B cell (primary cell): ENCODE measurements around the gene GLB1L3. TPM values are rescaled to one million over a fixed set of nuclear protein-coding genes. Genes with fewer than 3 reads are reported as not detected.

ENCODE experiments used
- ATAC-seq: fragments of 200-7000 bp; cut with Tn5 transposase; one replicate; pipeline ENCODE4 v1.10.0; 2021; ENCODE audit warnings: low read depth, mild to moderate bottlenecking, moderate number of reproducible peaks, moderate library complexity
- CTCF ChIA-PET: fragments of 350-600 bp; sonication (Branson Sonifier 250); formaldehyde crosslinking; loops from one replicate; lab custom pipeline; 2021; ENCODE audit warnings: antibody characterized with exemption, inconsistent platforms; lab: Charles Lee
- POLR2A ChIA-PET: fragments of 350-600 bp; sonication (Branson Sonifier 250); formaldehyde crosslinking; loops from one replicate; lab custom pipeline; 2021; ENCODE audit warnings: antibody characterized with exemption; lab: Charles Lee
- DNase-seq: peaks from one replicate; pipeline ENCODE4 v3.0.0; 2013
- H2AFZ ChIP-seq: 2 replicates; pipeline ENCODE4 v1.6.1; 2012; ENCODE audit warnings: mild to moderate bottlenecking, low read depth, low read length; ENCODE audit not compliant: insufficient read depth, poor library complexity, severe bottlenecking
- H3K27ac ChIP-seq, 2 donors: 1 replicate in 1 of 2; 2 replicates in 1 of 2; pipeline ENCODE4 v1.5.1; 2012 to 2013; ENCODE audit warnings: low read length in 2 of 2, mild to moderate bottlenecking in 2 of 2, moderate library complexity in 1 of 2
- H3K27me3 ChIP-seq, 4 experiments: fragments of 200-600 bp in 1 of 4; sonication (generic) in 1 of 4; replicated peaks in 1 of 4; 1 replicate in 2 of 4; 2 replicates in 2 of 4; pipeline versions ENCODE4 v1.6.1 to v1.7.0; 2013 to 2016; ENCODE audit warnings: low read length in 3 of 4, mild to moderate bottlenecking in 2 of 4, mixed read lengths in 1 of 4, moderate library complexity in 1 of 4; ENCODE audit not compliant: insufficient read depth in 4 of 4, control insufficient read depth in 3 of 4; ENCODE audit errors: control extremely low read depth in 1 of 4
- H3K36me3 ChIP-seq, 2 experiments: replicated peaks in 1 of 2; 1 replicate in 1 of 2; 2 replicates in 1 of 2; pipeline versions ENCODE4 v1.6.1 to v1.7.1; 2013; ENCODE audit warnings: low read length in 1 of 2; ENCODE audit not compliant: insufficient read depth in 2 of 2, control insufficient read depth in 1 of 2; ENCODE audit errors: control extremely low read depth in 1 of 2, extremely low read depth in 1 of 2
- H3K4me1 ChIP-seq, 2 donors: fragments of 200-600 bp in 1 of 2; sonication (generic) in 1 of 2; 1 replicate in 1 of 2; 2 replicates in 1 of 2; pipeline versions ENCODE4 v1.5.1 to v1.6.1; 2013 to 2017; ENCODE audit warnings: low read length in 2 of 2; ENCODE audit not compliant: control insufficient read depth in 2 of 2, insufficient read depth in 2 of 2
- H3K4me2 ChIP-seq: replicated peaks from 2 replicates; pipeline ENCODE3; 2012; ENCODE audit warnings: mild to moderate bottlenecking, low read depth, low read length; ENCODE audit not compliant: poor library complexity, severe bottlenecking
- H3K4me3 ChIP-seq, 5 experiments: fragments of 200-600 bp in 1 of 5; sonication (generic) in 1 of 5; 1 replicate in 3 of 5; 2 replicates in 2 of 5; pipeline versions ENCODE4 v1.5.1 to v1.7.0; 2011 to 2016; ENCODE audit warnings: low read length in 4 of 5, mild to moderate bottlenecking in 4 of 5, low read depth in 2 of 5, control low read depth in 1 of 5, moderate library complexity in 1 of 5; ENCODE audit not compliant: insufficient read depth in 1 of 5; ENCODE audit errors: control extremely low read depth in 1 of 5, extremely low read depth in 1 of 5
- H3K79me2 ChIP-seq: fragments of 200-600 bp; sonication (generic); one replicate; pipeline ENCODE4 v1.6.0; 2016; ENCODE audit warnings: low read length; ENCODE audit not compliant: control insufficient read depth, insufficient read depth
- H3K9ac ChIP-seq: fragments of 200-600 bp; sonication (generic); 2 replicates; pipeline ENCODE4 v1.6.1; 2017; ENCODE audit warnings: mild to moderate bottlenecking, low read length, moderate library complexity
- H3K9me3 ChIP-seq, 3 donors: one replicate each; pipeline versions ENCODE4 v1.6.1 to v1.7.1; 2013; ENCODE audit warnings: low read length in 2 of 3; ENCODE audit not compliant: control insufficient read depth in 2 of 3, insufficient read depth in 1 of 3; ENCODE audit errors: control extremely low read depth in 1 of 3
- H4K20me1 ChIP-seq: 2 replicates; pipeline ENCODE4 v1.6.0; 2012; ENCODE audit warnings: mild to moderate bottlenecking, low read length; ENCODE audit not compliant: insufficient read depth, control insufficient read depth, poor library complexity, severe bottlenecking
- H3K27ac Mint-ChIP-seq: one replicate; pipeline ENCODE4 v1.8.0; 2021; ENCODE audit warnings: mixed read lengths
- H3K27me3 Mint-ChIP-seq: one replicate; pipeline ENCODE4 v1.8.0; 2021; ENCODE audit warnings: mixed read lengths
- H3K4me1 Mint-ChIP-seq: one replicate; pipeline ENCODE4 v1.8.0; 2021; ENCODE audit warnings: mixed read lengths
- H3K4me3 Mint-ChIP-seq: one replicate; pipeline ENCODE4 v1.8.0; 2021; ENCODE audit warnings: mixed read lengths
- H3K9me3 Mint-ChIP-seq: one replicate; pipeline ENCODE4 v1.8.0; 2022; ENCODE audit warnings: mixed read lengths; ENCODE audit not compliant: insufficient read depth
- EZH2 ChIP-seq: IDR thresholded peaks from 2 replicates; pipeline ENCODE4 v1.6.1; 2012; ENCODE audit warnings: borderline replicate concordance, low read depth, mild to moderate bottlenecking, moderate library complexity, low read length; ENCODE audit not compliant: insufficient read depth, poor library complexity, severe bottlenecking
- WGBS: methylation state at CpG from one replicate; pipeline ENCODE4 v1.1.5; 2013; ENCODE audit warnings: missing lambda C conversion rate; ENCODE audit not compliant: insufficient coverage; 5-methylcytosine and 5-hydroxymethylcytosine counted together
- intact Hi-C: fragments of 100-400 bp; cut with micrococcal nuclease; formaldehyde crosslinking; loops from one replicate; pipeline ENCODE4 v1.10.0; 2022
- polyA plus RNA-seq: library from polyadenylated mRNA; depleted of rRNA; stranded (reverse); fragments of >200 nt; gene quantifications from 2 replicates; pipeline ENCODE4 v1.2.3, GENCODE V29; 2012
- total RNA-seq, 2 donors: library from RNA; stranded (reverse); fragments of 120-200 nt in 1 of 2; gene quantifications; 1 replicate in 1 of 2; 2 replicates in 1 of 2; pipeline versions ENCODE4 v1.2.3 to v1.2.4, GENCODE V29; 2013 to 2022
- TF ChIP-seq, protein P1 (sequence below): fragments of 200-600 bp; IDR thresholded peaks from one replicate; pipeline ENCODE4 v1.8.0; 2022; ENCODE audit warnings: antibody characterized with exemption, mild to moderate bottlenecking

The GLB1L3 gene
- total and polyA plus RNA-seq, 2 donors (not counting 1 experiment from before 2014, with no cell fraction given) = not detected

- H2AFZ ChIP-seq = no peak overlapping the region
- no peak overlapping the region for H3K27ac Mint-ChIP-seq
- no peak overlapping the region for H3K4me2 ChIP-seq
- H3K27me3 Mint-ChIP-seq = peaks cover 3% of the 10 kb centered on the region
- H3K9ac ChIP-seq = no peak overlapping the region
- no peaks in the 10 kb centered on the region for H3K4me1 ChIP-seq
- peaks cover 4% of the 10 kb centered on the region for H3K4me1 Mint-ChIP-seq
- H3K27me3 ChIP-seq = no peaks in the 10 kb centered on the region
- intact Hi-C loops = no loop called here
- no peak for TF ChIP-seq EZH2
- TF ChIP-seq, protein P1, sequence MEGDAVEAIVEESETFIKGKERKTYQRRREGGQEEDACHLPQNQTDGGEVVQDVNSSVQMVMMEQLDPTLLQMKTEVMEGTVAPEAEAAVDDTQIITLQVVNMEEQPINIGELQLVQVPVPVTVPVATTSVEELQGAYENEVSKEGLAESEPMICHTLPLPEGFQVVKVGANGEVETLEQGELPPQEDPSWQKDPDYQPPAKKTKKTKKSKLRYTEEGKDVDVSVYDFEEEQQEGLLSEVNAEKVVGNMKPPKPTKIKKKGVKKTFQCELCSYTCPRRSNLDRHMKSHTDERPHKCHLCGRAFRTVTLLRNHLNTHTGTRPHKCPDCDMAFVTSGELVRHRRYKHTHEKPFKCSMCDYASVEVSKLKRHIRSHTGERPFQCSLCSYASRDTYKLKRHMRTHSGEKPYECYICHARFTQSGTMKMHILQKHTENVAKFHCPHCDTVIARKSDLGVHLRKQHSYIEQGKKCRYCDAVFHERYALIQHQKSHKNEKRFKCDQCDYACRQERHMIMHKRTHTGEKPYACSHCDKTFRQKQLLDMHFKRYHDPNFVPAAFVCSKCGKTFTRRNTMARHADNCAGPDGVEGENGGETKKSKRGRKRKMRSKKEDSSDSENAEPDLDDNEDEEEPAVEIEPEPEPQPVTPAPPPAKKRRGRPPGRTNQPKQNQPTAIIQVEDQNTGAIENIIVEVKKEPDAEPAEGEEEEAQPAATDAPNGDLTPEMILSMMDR = no peak
- 96% methylated on average over 4 of the region's 4 CpGs for WGBS
- CTCF ChIA-PET = no interaction called here
- no peak overlapping the region for H3K27ac ChIP-seq
- H3K4me3 Mint-ChIP-seq = no peak overlapping the region
- no peaks in the 10 kb centered on the region for H3K36me3 ChIP-seq
- H3K9me3 ChIP-seq = peaks cover 0 to 3% (median 0%) of the 10 kb centered on the region in 3 donors
- no peaks in the 10 kb centered on the region for H3K9me3 Mint-ChIP-seq
- H3K4me3 ChIP-seq = no peak overlapping the region
- no peak for ATAC-seq
- H4K20me1 ChIP-seq = no peaks in the 10 kb centered on the region
- POLR2A ChIA-PET = no interaction called here
- H3K79me2 ChIP-seq = no peaks in the 10 kb centered on the region
- no peak for DNase-seq
Measured at GRCh38 chr11:134345237-134345550, 69.0 kb downstream of the GLB1L3 start.

GRCh38 chr11:134346101-134346975 lies 70.2 kb downstream of the GLB1L3 start:
- TF ChIP-seq, protein P1 = no peak
- TF ChIP-seq EZH2 = no peak
- intact Hi-C loops = no loop called here
- Histone ChIP-seq H3K4me3 (no peak overlapping the region), H3K27me3 (no peaks in the 10 kb centered on the region), H4K20me1 (no peaks in the 10 kb centered on the region), H3K9ac (no peak overlapping the region), H3K36me3 (no peaks in the 10 kb centered on the region), H3K27ac (no peak overlapping the region), H3K4me2 (no peak overlapping the region), H3K79me2 (no peaks in the 10 kb centered on the region), H3K9me3 (peaks cover 0 to 3% (median 0%) of the 10 kb centered on the region in 3 donors), H2AFZ (no peak overlapping the region), H3K4me1 (no peaks in the 10 kb centered on the region)
- POLR2A ChIA-PET = no interaction called here
- Mint-ChIP-seq H3K27ac (no peak overlapping the region), H3K4me3 (no peak overlapping the region), H3K4me1 (peaks cover 4% of the 10 kb centered on the region), H3K9me3 (no peaks in the 10 kb centered on the region), H3K27me3 (peaks cover 3% of the 10 kb centered on the region)
- DNase-seq (no peak), ATAC-seq (no peak)
- 95% methylated on average over 16 of the region's 22 CpGs for WGBS
- CTCF ChIA-PET = no interaction called here
